ENCODE results near the gene CPD.
"Not testable (repeated sequence)": the region's sequence is repeated elsewhere in the genome, so short reads cannot be mapped to it uniquely, and the experiment has no call there.

The CPD gene

GRCh38 chr17:30427611-30428010 is 48.9 kb downstream of the CPD start:
- DNase-seq (ENCODE audit: low read depth), result no peak
- no peak overlapping the region for H3K4me3 ChIP-seq (ENCODE audit: low read length)
- no peak for TF ChIP-seq CTCF (conservative IDR thresholded peaks at IDR 0.05; ENCODE audit: low read length)

GRCh38 chr17:30429155-30429554 is 50.4 kb downstream of the CPD start:
- peak; percentile 83 for DNase-seq (ENCODE audit: low read depth)
- no peak for TF ChIP-seq CTCF (conservative IDR thresholded peaks at IDR 0.05; ENCODE audit: low read length)
- no peak overlapping the region for H3K4me3 ChIP-seq (ENCODE audit: low read length)

GRCh38 chr17:30433514-30433913 is 54.8 kb downstream of the CPD start:
- no peak for TF ChIP-seq CTCF (conservative IDR thresholded peaks at IDR 0.05; ENCODE audit: low read length)
- H3K4me3 ChIP-seq (ENCODE audit: low read length), result no peak overlapping the region
- peak; percentile 72 for DNase-seq (ENCODE audit: low read depth)

DNA sequence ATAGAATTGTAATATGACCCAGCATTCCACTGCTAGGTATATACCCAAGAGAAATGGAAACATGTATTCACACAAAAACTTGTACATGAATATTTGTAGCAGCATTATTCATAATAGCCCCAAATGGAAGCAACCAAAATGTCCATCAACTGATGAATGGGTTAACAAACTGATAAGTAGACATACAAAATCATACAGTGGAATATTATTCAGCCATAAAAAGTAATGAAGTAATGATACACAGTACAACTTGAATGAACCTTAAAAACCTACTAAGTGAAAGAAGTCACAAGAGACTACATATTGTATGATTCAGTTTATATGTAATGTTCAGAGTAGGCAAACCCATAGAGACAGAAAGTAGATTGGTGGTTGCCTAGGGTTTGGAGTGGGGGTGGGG is 58.0 kb downstream of the CPD start:
- no peak overlapping the region for H3K4me3 ChIP-seq (ENCODE audit: low read length)
- TF ChIP-seq CTCF (conservative IDR thresholded peaks at IDR 0.05; ENCODE audit: low read length), result no peak
- no peak for DNase-seq (ENCODE audit: low read depth)

DNA sequence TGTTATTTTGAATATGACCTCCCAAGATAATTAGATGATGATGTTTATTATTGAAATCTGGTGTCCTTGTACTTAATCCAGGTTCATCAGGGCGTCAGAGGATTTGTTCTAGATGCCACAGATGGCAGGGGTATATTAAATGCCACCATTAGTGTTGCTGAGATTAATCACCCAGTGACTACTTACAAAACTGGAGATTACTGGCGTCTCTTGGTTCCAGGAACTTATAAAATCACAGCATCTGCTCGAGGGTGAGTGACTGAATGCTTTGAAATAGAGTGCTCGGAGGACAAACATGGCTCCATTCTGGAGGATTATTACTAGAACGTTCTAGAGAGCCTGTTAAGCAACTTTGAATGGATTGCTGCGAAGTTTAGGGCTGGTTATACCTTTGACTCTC is 65.0 kb downstream of the CPD start:
- no peak overlapping the region for H3K4me3 ChIP-seq (ENCODE audit: low read length)
- no peak for DNase-seq (ENCODE audit: low read depth)
- TF ChIP-seq CTCF (conservative IDR thresholded peaks at IDR 0.05; ENCODE audit: low read length), result no peak

- not testable (repeated sequence) for H3K4me3 ChIP-seq (ENCODE audit: low read length); DNase-seq (ENCODE audit: low read depth)
These were observed 67.9 kb downstream of the CPD start for GRCh38 chr17:30446640-30447039.

GRCh38 chr17:30449480-30449879 is 70.8 kb downstream of the CPD start:
- no peak overlapping the region for H3K4me3 ChIP-seq (ENCODE audit: low read length)
- DNase-seq (ENCODE audit: low read depth), result peak; percentile 49

More at GRCh38 chr17:30449480-30449879, 70.8 kb downstream of the CPD start:
- TF ChIP-seq CTCF (conservative IDR thresholded peaks at IDR 0.05; ENCODE audit: low read length), result no peak
